Type B pancreatic cell (in vitro differentiated cells): ENCODE results near the gene PIEZO1. TPM values are rescaled to one million over a fixed set of nuclear protein-coding genes. Genes with fewer than 3 reads are reported as not detected.

Experiments used
- DNase-seq: peaks from one replicate; pipeline ENCODE4 v3.0.0; 2021; ENCODE audit warnings: mixed read lengths; ENCODE audit not compliant: unreplicated experiment; ENCODE audit errors: extremely low spot score
- H3K27ac Mint-ChIP-seq: 2 replicates; pipeline ENCODE4 v1.8.0; 2021; ENCODE audit warnings: mild to moderate bottlenecking, mixed read lengths
- H3K27me3 Mint-ChIP-seq: 2 replicates; pipeline ENCODE4 v1.8.0; 2021; ENCODE audit warnings: mixed read lengths
- H3K36me3 Mint-ChIP-seq: 2 replicates; pipeline ENCODE4 v1.8.0; 2021; ENCODE audit warnings: mixed read lengths
- H3K4me1 Mint-ChIP-seq: one replicate; pipeline ENCODE4 v1.8.0; 2021; ENCODE audit warnings: mixed read lengths; ENCODE audit not compliant: unreplicated experiment
- H3K4me3 Mint-ChIP-seq: 2 replicates; pipeline ENCODE4 v1.8.0; 2021; ENCODE audit warnings: mild to moderate bottlenecking, mixed read lengths
- H3K9me3 Mint-ChIP-seq: 2 replicates; pipeline ENCODE4 v1.8.0; 2021; ENCODE audit warnings: mixed read lengths
- CTCF ChIP-seq: fragments of 200-600 bp; sonication (generic); conservative IDR thresholded peaks from 2 replicates; pipeline ENCODE4 v1.5.0; 2021; ENCODE audit warnings: antibody characterized with exemption, mild to moderate bottlenecking
- total RNA-seq: library from RNA; stranded (reverse); gene quantifications from 2 replicates; pipeline ENCODE4 v1.2.1, GENCODE V29; 2021; ENCODE audit warnings: low replicate concordance

Gene PIEZO1
- total RNA-seq, 1 donor from 2014 or later, result 33.3 TPM

DNA sequence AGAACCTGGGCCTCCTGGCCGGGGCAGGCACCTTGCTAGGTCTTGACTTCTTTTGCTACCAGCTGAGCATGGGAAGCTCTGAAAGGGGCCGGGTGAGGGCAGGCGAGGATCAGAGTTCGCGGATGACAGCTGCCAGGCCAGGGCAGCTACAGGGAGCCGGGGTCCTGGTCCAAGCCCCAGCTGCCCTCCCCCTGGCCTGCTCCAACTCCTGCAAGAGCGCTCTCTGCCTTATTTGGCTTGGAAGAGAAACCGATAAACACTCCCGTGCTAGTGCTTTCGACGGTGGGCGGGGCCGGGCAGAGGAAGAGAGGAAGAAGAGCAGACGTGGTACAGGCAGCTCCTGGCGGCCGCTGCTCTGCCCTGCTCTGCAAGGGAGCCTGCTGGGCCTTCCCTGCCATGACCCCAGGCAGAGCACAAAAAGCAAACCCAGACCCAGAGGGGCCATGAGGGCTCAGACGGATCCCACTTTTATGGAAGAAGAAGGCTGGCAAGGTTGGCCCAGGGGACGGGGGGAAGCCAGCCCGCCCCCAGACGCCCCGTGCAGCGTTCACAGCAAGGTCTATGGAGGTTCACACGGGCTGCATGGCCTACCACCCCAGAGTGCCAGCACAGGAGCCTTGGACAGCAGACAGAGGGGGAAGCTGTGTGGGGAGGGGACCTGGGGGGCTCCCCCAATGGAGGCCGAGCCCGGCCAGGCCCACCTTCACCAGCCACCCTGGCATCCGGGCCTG lies 25.6 kb downstream of the PIEZO1 start:
- Mint-ChIP-seq H3K4me3 (no peak overlapping the region), H3K4me1 (peaks cover 23% of the 10 kb centered on the region), H3K9me3 (no peaks in the 10 kb centered on the region), H3K27ac (no peak overlapping the region), H3K36me3 (no peaks in the 10 kb centered on the region), H3K27me3 (no peaks in the 10 kb centered on the region)
- TF ChIP-seq CTCF, result peak; percentile 19
- DNase-seq, result no peak

GRCh38 chr16:88758944-88759244 lies 26.1 kb downstream of the PIEZO1 start:
- H3K9me3 Mint-ChIP-seq, result no peaks in the 10 kb centered on the region
- H3K27ac Mint-ChIP-seq, result no peak overlapping the region
- no peaks in the 10 kb centered on the region for H3K27me3 Mint-ChIP-seq
- peaks cover 22% of the 10 kb centered on the region for H3K4me1 Mint-ChIP-seq
- no peak for DNase-seq
- H3K4me3 Mint-ChIP-seq, result no peak overlapping the region
- no peak for TF ChIP-seq CTCF
- H3K36me3 Mint-ChIP-seq, result no peaks in the 10 kb centered on the region

GRCh38 chr16:88758227-88758943 lies 26.6 kb downstream of the PIEZO1 start:
- DNase-seq, result no peak
- no peak overlapping the region for H3K27ac Mint-ChIP-seq
- TF ChIP-seq CTCF, result no peak
- no peaks in the 10 kb centered on the region for H3K36me3 Mint-ChIP-seq
- no peak overlapping the region for H3K4me3 Mint-ChIP-seq
- H3K4me1 Mint-ChIP-seq, result peaks cover 17% of the 10 kb centered on the region
- no peaks in the 10 kb centered on the region for H3K9me3 Mint-ChIP-seq
- no peaks in the 10 kb centered on the region for H3K27me3 Mint-ChIP-seq

- H3K4me3 Mint-ChIP-seq, result no peak overlapping the region
- H3K36me3 Mint-ChIP-seq, result no peaks in the 10 kb centered on the region
- peak; percentile 4 for TF ChIP-seq CTCF
- peaks cover 14% of the 10 kb centered on the region for H3K4me1 Mint-ChIP-seq
- H3K9me3 Mint-ChIP-seq, result no peaks in the 10 kb centered on the region
- no peak for DNase-seq
- H3K27me3 Mint-ChIP-seq, result no peaks in the 10 kb centered on the region
- no peak overlapping the region for H3K27ac Mint-ChIP-seq
Observed at GRCh38 chr16:88755745-88756443, 29.1 kb downstream of the PIEZO1 start.

- no peak for DNase-seq
- H3K9me3 Mint-ChIP-seq, result no peaks in the 10 kb centered on the region
- peak; percentile 70 for TF ChIP-seq CTCF
- no peaks in the 10 kb centered on the region for H3K36me3 Mint-ChIP-seq
- peak overlapping the region; percentile 79 for H3K27ac Mint-ChIP-seq
- peak overlapping the region; percentile 34 for H3K4me3 Mint-ChIP-seq
- H3K4me1 Mint-ChIP-seq, result peaks cover 14% of the 10 kb centered on the region
- H3K27me3 Mint-ChIP-seq, result no peaks in the 10 kb centered on the region
Observed at GRCh38 chr16:88754912-88755744, 29.9 kb downstream of the PIEZO1 start.
